Liver (tissue), 3 donors: ENCODE results near the gene TRIM51.

Experiments used
- FOXA1 ChIP-seq: IDR thresholded peaks from 2 replicates; pipeline ENCODE4 v1.6.1; 2016; ENCODE audit warnings: antibody characterized with exemption
- SP1 ChIP-seq: IDR thresholded peaks from 2 replicates; pipeline ENCODE4 v1.6.1; 2018; ENCODE audit warnings: antibody characterized with exemption, mild to moderate bottlenecking
- TAF1 ChIP-seq: conservative IDR thresholded peaks from 2 replicates; pipeline ENCODE4 v1.6.1; 2016; ENCODE audit warnings: antibody characterized with exemption, mild to moderate bottlenecking
- TF ChIP-seq, protein P1 (sequence below): fragments of 150-350 bp; IDR thresholded peaks from 2 replicates; pipeline ENCODE4 v1.5.1; 2017; ENCODE audit warnings: improper control_type of control experiment, low read depth, low read length; ENCODE audit not compliant: missing input control
- donor health status: healthy.
- donor health status: healthy.

GRCh38 chr11:55902308-55902707 lies 19.2 kb downstream of the TRIM51 start:
- TF ChIP-seq, protein P1, sequence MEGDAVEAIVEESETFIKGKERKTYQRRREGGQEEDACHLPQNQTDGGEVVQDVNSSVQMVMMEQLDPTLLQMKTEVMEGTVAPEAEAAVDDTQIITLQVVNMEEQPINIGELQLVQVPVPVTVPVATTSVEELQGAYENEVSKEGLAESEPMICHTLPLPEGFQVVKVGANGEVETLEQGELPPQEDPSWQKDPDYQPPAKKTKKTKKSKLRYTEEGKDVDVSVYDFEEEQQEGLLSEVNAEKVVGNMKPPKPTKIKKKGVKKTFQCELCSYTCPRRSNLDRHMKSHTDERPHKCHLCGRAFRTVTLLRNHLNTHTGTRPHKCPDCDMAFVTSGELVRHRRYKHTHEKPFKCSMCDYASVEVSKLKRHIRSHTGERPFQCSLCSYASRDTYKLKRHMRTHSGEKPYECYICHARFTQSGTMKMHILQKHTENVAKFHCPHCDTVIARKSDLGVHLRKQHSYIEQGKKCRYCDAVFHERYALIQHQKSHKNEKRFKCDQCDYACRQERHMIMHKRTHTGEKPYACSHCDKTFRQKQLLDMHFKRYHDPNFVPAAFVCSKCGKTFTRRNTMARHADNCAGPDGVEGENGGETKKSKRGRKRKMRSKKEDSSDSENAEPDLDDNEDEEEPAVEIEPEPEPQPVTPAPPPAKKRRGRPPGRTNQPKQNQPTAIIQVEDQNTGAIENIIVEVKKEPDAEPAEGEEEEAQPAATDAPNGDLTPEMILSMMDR, result no peak
- no peak for TF ChIP-seq FOXA1
- TF ChIP-seq SP1, result no peak
- TF ChIP-seq TAF1, result no peak
